Keratinocyte (primary cell): ENCODE data around the gene PTPN13. TPM values are rescaled to one million over a fixed set of nuclear protein-coding genes. Genes with fewer than 3 reads are reported as not detected.

Source experiments
- DNase-seq: peaks from one replicate; pipeline ENCODE4 v3.0.0-alpha.2; 2011; ENCODE audit warnings: low read depth, missing footprints, low spot score
- FAIRE-seq: peaks from 2 replicates; lab custom pipeline; 2011; peaks lifted over from hg19 to GRCh38; lab: Jason Lieb, UNC
- H2AFZ ChIP-seq: 2 replicates; pipeline ENCODE4 v1.6.0; 2012; ENCODE audit warnings: low read length, control low read depth, inconsistent platforms; ENCODE audit not compliant: control insufficient read depth
- H3K27ac ChIP-seq: 2 replicates; pipeline ENCODE4 v1.5.1; 2011; ENCODE audit warnings: low read length; ENCODE audit not compliant: control insufficient read depth, insufficient read depth
- H3K27me3 ChIP-seq: 3 replicates; pipeline ENCODE4 v1.6.0; 2011; ENCODE audit warnings: low read length; ENCODE audit not compliant: control insufficient read depth, insufficient read depth; ENCODE audit errors: extremely low read depth
- H3K36me3 ChIP-seq, 2 experiments: 2 replicates in 1 of 2; 3 replicates in 1 of 2; pipeline ENCODE4 v1.5.1; 2011; ENCODE audit warnings: low read length in 2 of 2, mild to moderate bottlenecking in 1 of 2; ENCODE audit not compliant: control insufficient read depth in 2 of 2, insufficient read depth in 2 of 2; ENCODE audit errors: extremely low read depth in 1 of 2
- H3K4me1 ChIP-seq: 3 replicates; pipeline ENCODE4 v1.5.1; 2011; ENCODE audit warnings: low read length; ENCODE audit not compliant: control insufficient read depth, insufficient read depth; ENCODE audit errors: extremely low read depth
- H3K4me2 ChIP-seq: 3 replicates; pipeline ENCODE4 v1.6.0; 2011; ENCODE audit warnings: low read depth, low read length; ENCODE audit not compliant: control insufficient read depth, insufficient read depth; ENCODE audit errors: extremely low read depth
- H3K4me3 ChIP-seq, 3 experiments: fragments of 200-600 bp in 1 of 3; sonication (generic) in 1 of 3; 2 replicates in 2 of 3; 3 replicates in 1 of 3; pipeline ENCODE4 v1.5.1; 2011 to 2016; ENCODE audit warnings: low read length in 3 of 3, mild to moderate bottlenecking in 3 of 3, control low read depth in 2 of 3, inconsistent platforms in 1 of 3, low read depth in 1 of 3, mixed read lengths in 1 of 3, mixed run types in 1 of 3, moderate library complexity in 1 of 3; ENCODE audit not compliant: control insufficient read depth in 2 of 3, insufficient read depth in 2 of 3; ENCODE audit errors: extremely low read depth in 1 of 3
- H3K79me2 ChIP-seq: 2 replicates; pipeline ENCODE4 v1.6.0; 2012; ENCODE audit warnings: low read length; ENCODE audit not compliant: control insufficient read depth, insufficient read depth
- H3K9ac ChIP-seq: 3 replicates; pipeline ENCODE4 v1.6.0; 2011; ENCODE audit warnings: low read length; ENCODE audit not compliant: control insufficient read depth, insufficient read depth; ENCODE audit errors: extremely low read depth
- H3K9me1 ChIP-seq: 3 replicates; pipeline ENCODE4 v1.6.0; 2011; ENCODE audit warnings: low read length; ENCODE audit not compliant: control insufficient read depth, insufficient read depth; ENCODE audit errors: extremely low read depth
- H3K9me3 ChIP-seq: 2 replicates; pipeline ENCODE4 v1.5.1; 2012; ENCODE audit warnings: low read depth, low read length; ENCODE audit not compliant: control insufficient read depth
- H4K20me1 ChIP-seq: 3 replicates; pipeline ENCODE4 v1.6.0; 2011; ENCODE audit warnings: low read length; ENCODE audit not compliant: control insufficient read depth, insufficient read depth; ENCODE audit errors: extremely low read depth
- CTCF ChIP-seq, 3 experiments: IDR thresholded peaks in 1 of 3; conservative IDR thresholded peaks in 1 of 3; optimal IDR thresholded peaks in 1 of 3; 2 replicates in 2 of 3; 3 replicates in 1 of 3; pipeline versions ENCODE3 to v1.5.1; 2011; ENCODE audit warnings: low read length in 3 of 3, mild to moderate bottlenecking in 3 of 3, moderate library complexity in 2 of 3, control low read depth in 1 of 3, inconsistent platforms in 1 of 3; ENCODE audit not compliant: insufficient read depth in 2 of 3; ENCODE audit errors: extremely low read depth in 1 of 3
- EZH2 ChIP-seq: IDR thresholded peaks from one replicate; pipeline ENCODE4 v1.6.1; 2012; ENCODE audit warnings: inconsistent platforms, mild to moderate bottlenecking, low read length, moderate library complexity
- dilution Hi-C: fragments of 300-500 bp; cut with MboI; formaldehyde crosslinking; loops from one replicate; pipeline ENCODE4 v1.7.0; 2020; ENCODE audit warnings: low sequenced_read_pairs; ENCODE audit not compliant: extremely low pct_ligation_motif_present
- polyA plus RNA-seq, 5 experiments: library from polyadenylated mRNA; depleted of rRNA in 3 of 5; stranded (reverse) in 3 of 5; stranded (forward) in 1 of 5; unstranded in 1 of 5; fragments of >200 nt; gene quantifications; 1 replicate in 1 of 5; 2 replicates in 3 of 5; 3 replicates in 1 of 5; pipeline versions ENCODE4 v1.2.1 to v1.2.3, GENCODE V29; 2011 to 2012; ENCODE audit warnings: missing spikeins in 2 of 5, low read depth in 1 of 5, low replicate concordance in 1 of 5

PTPN13 gene
- polyA plus RNA-seq, 1 donor (not counting 4 experiments of a cell fraction or from before 2014, with no cell fraction given), result 37.6 TPM

GRCh38 chr4:86586626-86587380, 7.3 kb upstream of the PTPN13 start:
- Histone ChIP-seq H3K27ac (peak overlapping the region; percentile 84), H3K79me2 (peaks cover 4% of the 10 kb centered on the region), H3K4me1 (peaks cover 33% of the 10 kb centered on the region), H3K4me2 (peak overlapping the region; percentile 95), H3K9me1 (no peaks in the 10 kb centered on the region), H3K36me3 (no peaks in the 10 kb centered on the region), H3K9ac (peak overlapping the region; percentile 73), H3K4me3 (peak overlapping the region in 2 of 3 experiments; percentile 42 to 50), H2AFZ (peak overlapping the region; percentile 81), H4K20me1 (no peaks in the 10 kb centered on the region), H3K27me3 (no peaks in the 10 kb centered on the region), H3K9me3 (no peaks in the 10 kb centered on the region)
- no peak for DNase-seq
- TF ChIP-seq CTCF (optimal IDR thresholded peaks at IDR 0.05 in 1 of 3, IDR thresholded peaks at IDR 0.05 in 1 of 3, conservative IDR thresholded peaks at IDR 0.05 in 1 of 3; ENCODE audit: extremely low read depth in 1 of 3, insufficient read depth in 2 of 3, low read length in 3 of 3) (no peak), EZH2 (no peak)
- dilution Hi-C loops, result no loop called here
- FAIRE-seq, result peak; percentile 65

- Histone ChIP-seq H3K4me1 (peaks cover 40% of the 10 kb centered on the region), H4K20me1 (no peaks in the 10 kb centered on the region), H3K9me3 (no peaks in the 10 kb centered on the region), H3K4me2 (peak overlapping the region; percentile 95), H3K79me2 (peaks cover 4% of the 10 kb centered on the region), H3K27ac (peak overlapping the region; percentile 84), H3K27me3 (no peaks in the 10 kb centered on the region), H3K9ac (peak overlapping the region; percentile 73), H2AFZ (peak overlapping the region; percentile 81), H3K36me3 (no peaks in the 10 kb centered on the region), H3K9me1 (no peaks in the 10 kb centered on the region), H3K4me3 (peak overlapping the region in 1 of 3 experiments; percentile 50)
- dilution Hi-C loops, result no loop called here
- no peak for TF ChIP-seq CTCF (optimal IDR thresholded peaks at IDR 0.05 in 1 of 3, IDR thresholded peaks at IDR 0.05 in 1 of 3, conservative IDR thresholded peaks at IDR 0.05 in 1 of 3; ENCODE audit: extremely low read depth in 1 of 3, insufficient read depth in 2 of 3, low read length in 3 of 3)
- TF ChIP-seq EZH2, result no peak
- DNase-seq (no peak), FAIRE-seq (peak; percentile 20)
These were observed 6.6 kb upstream of the PTPN13 start for GRCh38 chr4:86587381-86588140.
